Vagina (tissue), 2 donors: Measurements from ENCODE around the gene AMACR.

Experiments
- CTCF ChIP-seq, 3 experiments: fragments of 450-650 bp in 2 of 3; fragments of 200-600 bp in 1 of 3; sonication (generic) in 1 of 3; IDR thresholded peaks; one replicate each; pipeline ENCODE4 v1.5.1; 2017 to 2019; ENCODE audit warnings: antibody characterized with exemption in 3 of 3, mild to moderate bottlenecking in 2 of 3, moderate library complexity in 2 of 3
- POLR2A ChIP-seq, 2 donors: fragments of 450-650 bp; IDR thresholded peaks; one replicate each; pipeline ENCODE4 v1.6.1; 2017; ENCODE audit warnings: antibody characterized with exemption in 2 of 2, mild to moderate bottlenecking in 2 of 2, moderate library complexity in 2 of 2

GRCh38 chr5:34028349-34028748 is 20.5 kb upstream of the AMACR start:
- TF ChIP-seq CTCF (IDR thresholded peaks at IDR 0.05) (no peak), POLR2A (IDR thresholded peaks at IDR 0.05) (no peak)
